Muscle layer of duodenum (tissue), 2 donors: ENCODE measurements around the gene MZF1.
"Not testable (repeated sequence)": the region's sequence is repeated elsewhere in the genome, so short reads cannot be mapped to it uniquely, and the experiment has no call there.

ENCODE experiments used
- H3K27ac ChIP-seq: one replicate; pipeline ENCODE4 v1.7.0; 2013; ENCODE audit warnings: mild to moderate bottlenecking, low read length
- H3K27me3 ChIP-seq: one replicate; pipeline ENCODE4 v1.7.0; 2013; ENCODE audit warnings: low read depth, mild to moderate bottlenecking, control low read depth, low read length
- H3K36me3 ChIP-seq, 2 donors: one replicate each; pipeline ENCODE4 v1.7.0; 2013; ENCODE audit warnings: low read length in 2 of 2, control low read depth in 1 of 2, mild to moderate bottlenecking in 1 of 2; ENCODE audit not compliant: insufficient read depth in 2 of 2, control insufficient read depth in 1 of 2
- H3K4me1 ChIP-seq, 2 donors: one replicate each; pipeline ENCODE4 v1.7.0; 2013; ENCODE audit warnings: low read length in 2 of 2, mild to moderate bottlenecking in 2 of 2, control low read depth in 1 of 2, moderate library complexity in 1 of 2; ENCODE audit not compliant: insufficient read depth in 2 of 2, control insufficient read depth in 1 of 2
- H3K4me3 ChIP-seq, 2 donors: one replicate each; pipeline ENCODE4 v1.7.0; 2013; ENCODE audit warnings: low read length in 2 of 2, low read depth in 1 of 2, mild to moderate bottlenecking in 1 of 2
- H3K9me3 ChIP-seq, 2 donors: one replicate each; pipeline ENCODE4 v1.7.0; 2013; ENCODE audit warnings: low read length in 2 of 2, control low read depth in 1 of 2, mild to moderate bottlenecking in 1 of 2; ENCODE audit not compliant: control insufficient read depth in 1 of 2
- donor health status: healthy.

MZF1 gene

DNA sequence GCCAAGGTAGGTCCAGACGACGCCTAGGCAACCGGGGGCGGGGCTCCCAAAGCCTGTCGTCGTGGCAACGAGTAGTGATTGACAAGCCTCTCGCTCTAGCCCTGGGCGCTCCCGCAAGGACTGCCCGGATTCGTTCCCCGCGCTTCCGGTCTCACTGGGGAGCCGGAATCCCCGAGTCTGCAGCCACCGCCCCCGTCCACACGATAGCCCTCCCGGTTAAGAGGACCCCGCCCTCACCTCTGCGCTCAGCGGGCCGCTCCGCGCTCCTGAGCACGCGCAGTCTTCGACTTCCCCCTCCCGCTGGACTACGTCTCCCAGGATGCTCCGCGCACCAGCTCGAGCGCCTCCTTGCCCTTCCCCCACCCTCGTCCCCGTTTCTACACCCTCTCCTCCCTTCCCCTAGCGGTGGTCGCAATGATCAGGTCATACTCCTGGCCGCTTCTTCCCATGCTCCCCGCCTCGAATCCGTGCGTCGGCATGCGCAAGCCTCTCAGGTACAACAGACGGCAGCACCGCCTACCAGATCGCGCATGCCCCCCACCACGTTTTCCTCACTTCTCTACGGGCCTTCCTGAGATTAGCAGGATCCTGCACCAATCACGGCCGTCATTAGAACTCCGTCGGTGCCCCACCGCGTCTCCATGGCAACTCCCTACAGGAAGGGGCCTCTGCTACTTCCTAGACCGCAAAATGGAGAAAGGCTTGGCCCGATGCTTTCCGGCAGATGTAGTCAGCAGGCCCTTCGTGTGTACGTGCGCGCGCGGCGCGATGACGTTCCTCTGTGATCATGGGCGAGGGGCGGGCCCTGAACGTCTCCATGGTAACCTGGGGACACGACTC, at the start of gene MZF1:
Gene MZF1, minus strand, starts transcription at position 518 of the 840 bp plus-strand sequence. CDS start 1,946 bp downstream, outside the sequence.
- peaks cover 15 to 18% of the 10 kb centered on the region in 2 donors for H3K36me3 ChIP-seq
- peaks cover 9 to 27% of the 10 kb centered on the region in 2 donors for H3K4me1 ChIP-seq
- no peaks in the 10 kb centered on the region for H3K9me3 ChIP-seq
- H3K27me3 ChIP-seq, result no peaks in the 10 kb centered on the region
- H3K4me3 ChIP-seq, result peak within 1 kb of the TSS; percentile 63 to 87
- peak within 1 kb of the TSS; percentile 96 for H3K27ac ChIP-seq

DNA sequence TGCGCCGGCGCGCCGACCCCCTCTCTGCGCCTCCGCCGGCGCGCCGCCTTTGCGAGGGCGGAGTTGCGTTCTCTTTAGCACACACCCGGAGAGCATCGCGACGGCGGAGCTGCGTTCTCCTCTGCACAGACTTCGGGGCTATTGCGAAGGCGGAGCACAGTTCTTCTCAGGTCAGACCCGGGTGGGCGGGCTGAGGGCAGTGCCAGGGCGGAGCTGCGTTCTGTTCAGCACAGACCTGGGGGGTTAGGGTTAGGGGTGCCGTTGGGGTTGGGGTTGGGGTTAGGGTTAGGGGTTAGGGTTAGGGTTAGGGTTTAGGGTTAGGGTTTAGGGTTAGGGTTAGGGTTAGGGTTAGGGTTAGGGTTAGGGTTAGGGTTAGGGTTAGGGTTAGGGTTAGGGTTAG, 34.1 kb upstream of the MZF1 start:
- H3K4me3 ChIP-seq, H3K9me3 ChIP-seq, H3K4me1 ChIP-seq, H3K27me3 ChIP-seq, H3K36me3 ChIP-seq, H3K27ac ChIP-seq: not testable (repeated sequence)

DNA sequence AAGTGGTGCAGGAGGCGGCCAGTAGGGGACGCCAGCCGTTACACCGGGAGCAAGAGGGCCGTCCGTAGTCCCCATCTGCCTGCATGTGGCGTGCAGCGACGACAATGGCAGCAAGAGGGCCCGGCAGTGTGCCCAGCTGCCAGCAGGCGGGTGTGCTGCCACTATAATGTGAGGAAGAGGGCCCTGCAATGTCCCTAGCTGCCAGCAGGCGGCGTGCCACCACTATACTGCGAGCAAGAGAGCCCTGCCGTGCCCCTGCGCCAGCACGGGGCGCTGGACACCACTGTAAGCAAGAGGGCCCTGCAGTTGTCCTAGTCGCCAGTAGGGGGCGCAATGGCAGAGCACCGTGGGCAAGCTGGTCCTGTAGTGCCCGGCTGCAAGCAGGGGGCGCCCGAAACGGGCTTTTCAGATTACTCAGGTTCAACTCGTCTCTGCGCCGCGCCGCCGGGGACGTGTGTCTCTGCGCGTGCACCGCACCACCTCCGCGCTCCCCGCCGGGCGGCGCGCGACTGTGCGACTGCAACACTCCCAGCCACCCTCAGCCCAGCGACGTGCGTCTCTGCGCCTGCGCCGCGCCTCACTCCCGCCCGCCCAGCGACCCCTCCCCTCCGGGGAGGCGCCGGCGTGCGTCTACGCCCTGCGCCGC, 33.2 kb upstream of the MZF1 start:
- H3K4me1 ChIP-seq, result not testable (repeated sequence)

DNA sequence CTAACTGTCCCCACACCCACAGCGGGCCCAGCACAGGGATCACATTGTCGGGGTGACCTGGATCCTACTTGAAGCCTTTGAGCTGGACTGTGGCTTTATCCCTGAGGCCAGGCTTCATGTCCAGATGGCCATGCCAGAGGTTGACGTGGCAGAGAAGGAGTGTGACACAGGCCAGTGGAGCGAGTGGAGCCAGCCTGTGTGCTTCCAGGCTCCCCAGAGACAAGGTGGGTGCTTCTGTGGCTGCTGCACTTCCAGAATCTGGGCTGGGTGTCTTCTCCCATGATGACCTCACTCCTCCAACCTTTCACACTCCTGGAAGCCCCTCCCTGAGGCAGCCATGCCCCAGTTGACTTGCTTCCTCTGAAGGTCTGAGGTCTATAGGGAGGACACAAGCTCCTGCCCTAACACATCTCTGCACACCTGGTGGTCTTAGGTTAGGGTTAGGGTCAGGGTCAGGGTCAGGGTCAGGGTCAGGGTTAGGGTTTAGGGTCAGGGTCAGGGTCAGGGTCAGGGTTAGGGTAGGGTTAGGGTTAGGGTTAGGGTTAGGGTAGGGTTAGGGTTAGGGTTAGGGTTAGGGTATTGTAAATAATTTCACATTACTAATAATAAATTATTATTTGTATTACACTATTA, 13.1 kb upstream of the MZF1 start:
- Histone ChIP-seq H3K36me3 (peaks cover 20 to 26% of the 10 kb centered on the region in 2 donors), H3K9me3 (no peaks in the 10 kb centered on the region), H3K27ac (no peak overlapping the region), H3K4me3 (no peak overlapping the region), H3K27me3 (no peaks in the 10 kb centered on the region), H3K4me1 (peaks cover 0 to 5% of the 10 kb centered on the region in 2 donors)

More for the DNA sequence above, 33.2 kb upstream of the MZF1 start:
- H3K27ac ChIP-seq, H3K9me3 ChIP-seq, H3K36me3 ChIP-seq, H3K4me3 ChIP-seq, H3K27me3 ChIP-seq: not testable (repeated sequence)

DNA sequence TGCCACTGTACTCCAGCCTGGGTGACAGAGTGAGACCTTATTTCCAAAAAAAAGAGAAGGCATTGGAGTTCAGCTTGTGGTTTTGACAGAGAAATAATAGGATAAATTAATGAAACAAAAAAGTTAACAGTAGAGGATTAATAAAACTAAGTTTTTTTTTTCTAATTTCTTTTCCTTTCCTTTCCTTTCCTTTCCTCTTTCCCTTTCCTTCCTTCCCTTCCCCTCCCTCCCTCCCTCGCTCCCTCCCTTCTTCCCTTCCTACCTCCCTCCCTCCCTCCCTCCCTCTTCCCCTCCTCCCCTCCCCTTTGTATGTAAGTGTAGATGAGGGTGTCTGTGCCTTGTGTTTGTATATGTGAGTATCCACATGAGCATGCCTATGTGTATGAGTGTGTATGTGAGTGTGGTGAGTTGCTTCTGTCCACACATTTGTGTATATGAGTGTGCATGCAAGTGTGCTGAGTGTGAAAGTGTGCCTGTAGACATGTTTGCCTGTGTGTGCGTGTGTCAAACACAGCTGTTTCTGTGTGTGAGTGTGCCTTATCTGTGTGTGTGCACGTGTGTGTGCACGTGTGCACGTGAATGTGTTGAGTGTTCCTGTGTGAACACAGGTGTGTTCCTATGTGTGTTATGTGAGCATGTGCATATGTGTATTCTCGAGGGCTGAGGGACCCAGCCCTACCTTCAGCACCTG, 12.5 kb upstream of the MZF1 start:
- peaks cover 20 to 26% of the 10 kb centered on the region in 2 donors for H3K36me3 ChIP-seq
- peaks cover 0 to 6% of the 10 kb centered on the region in 2 donors for H3K4me1 ChIP-seq
- H3K4me3 ChIP-seq, result no peak overlapping the region
- H3K27me3 ChIP-seq, result no peaks in the 10 kb centered on the region
- no peak overlapping the region for H3K27ac ChIP-seq
- H3K9me3 ChIP-seq, result no peaks in the 10 kb centered on the region

DNA sequence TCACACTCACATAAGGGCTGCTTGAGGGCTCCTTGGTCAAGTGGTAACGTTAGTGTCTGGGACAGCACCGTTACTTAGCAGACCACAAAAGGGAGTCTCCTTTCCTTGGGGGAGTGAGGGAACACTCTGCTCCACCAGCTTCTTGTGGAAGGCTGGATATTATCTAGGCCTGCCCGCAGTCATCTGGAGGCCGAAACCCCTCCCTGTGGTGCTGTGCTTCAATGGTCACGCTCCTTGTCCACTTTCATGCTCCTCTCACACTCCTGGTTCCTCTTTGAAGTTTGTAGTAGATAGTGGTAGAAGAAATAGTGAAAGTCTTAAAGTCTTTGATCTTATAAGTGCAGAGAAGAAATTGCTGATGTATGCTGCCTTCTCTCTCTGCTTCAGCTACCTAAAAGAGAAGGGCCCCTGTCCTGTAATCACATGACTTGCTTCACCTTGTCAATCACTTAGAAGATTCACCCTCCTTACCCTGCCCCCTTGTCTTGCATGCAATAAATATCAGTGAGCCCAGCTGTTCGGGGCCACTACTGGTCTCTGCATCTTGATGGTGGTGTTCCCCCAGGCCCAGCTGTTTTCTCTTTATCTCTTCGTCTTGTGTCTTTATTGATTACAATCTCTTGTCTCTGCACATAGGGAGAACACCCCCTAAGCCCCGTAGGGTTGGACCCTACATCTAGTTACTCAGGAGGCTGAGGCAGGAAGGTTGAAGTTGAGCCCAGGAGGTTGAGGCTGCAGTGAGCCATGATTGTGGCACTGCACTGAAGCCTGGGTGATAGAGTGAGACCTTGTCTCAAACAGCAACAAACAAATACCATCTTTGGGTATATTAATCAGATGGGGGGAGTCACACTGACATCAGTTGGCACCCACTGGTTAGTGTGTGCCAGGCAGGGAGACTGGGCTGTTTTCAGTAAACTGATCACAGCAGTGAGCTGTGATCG, 11.6 kb upstream of the MZF1 start:
- H3K27ac ChIP-seq, result no peak overlapping the region
- no peak overlapping the region for H3K4me3 ChIP-seq
- no peaks in the 10 kb centered on the region for H3K9me3 ChIP-seq
- peaks cover 0 to 6% of the 10 kb centered on the region in 2 donors for H3K4me1 ChIP-seq
- H3K36me3 ChIP-seq, result peaks cover 20 to 26% of the 10 kb centered on the region in 2 donors
- no peaks in the 10 kb centered on the region for H3K27me3 ChIP-seq

DNA sequence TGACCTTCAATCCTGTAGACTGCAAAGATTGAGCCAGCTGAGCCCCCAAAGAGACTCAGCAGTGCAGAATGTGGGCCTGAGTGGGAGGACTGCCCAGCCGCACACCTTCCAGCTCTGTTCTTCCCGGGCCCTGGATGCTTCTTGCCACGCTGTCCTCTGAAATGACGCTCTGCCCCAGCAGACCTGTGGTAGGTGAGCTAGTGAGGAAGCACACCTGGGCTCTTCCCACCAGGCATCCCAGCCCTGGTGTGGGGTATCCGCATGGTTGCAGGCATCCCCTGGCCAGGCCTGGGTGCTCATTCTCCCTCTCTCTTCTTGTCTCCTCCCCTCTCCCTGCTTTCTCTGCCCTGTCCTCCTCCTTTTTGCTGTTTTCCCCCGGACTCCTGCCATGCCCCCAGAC, 9.8 kb upstream of the MZF1 start:
- Histone ChIP-seq H3K9me3 (no peaks in the 10 kb centered on the region), H3K27ac (no peak overlapping the region), H3K36me3 (peaks cover 20 to 26% of the 10 kb centered on the region in 2 donors), H3K27me3 (no peaks in the 10 kb centered on the region), H3K4me1 (peaks cover 0 to 6% of the 10 kb centered on the region in 2 donors), H3K4me3 (no peak overlapping the region)

DNA sequence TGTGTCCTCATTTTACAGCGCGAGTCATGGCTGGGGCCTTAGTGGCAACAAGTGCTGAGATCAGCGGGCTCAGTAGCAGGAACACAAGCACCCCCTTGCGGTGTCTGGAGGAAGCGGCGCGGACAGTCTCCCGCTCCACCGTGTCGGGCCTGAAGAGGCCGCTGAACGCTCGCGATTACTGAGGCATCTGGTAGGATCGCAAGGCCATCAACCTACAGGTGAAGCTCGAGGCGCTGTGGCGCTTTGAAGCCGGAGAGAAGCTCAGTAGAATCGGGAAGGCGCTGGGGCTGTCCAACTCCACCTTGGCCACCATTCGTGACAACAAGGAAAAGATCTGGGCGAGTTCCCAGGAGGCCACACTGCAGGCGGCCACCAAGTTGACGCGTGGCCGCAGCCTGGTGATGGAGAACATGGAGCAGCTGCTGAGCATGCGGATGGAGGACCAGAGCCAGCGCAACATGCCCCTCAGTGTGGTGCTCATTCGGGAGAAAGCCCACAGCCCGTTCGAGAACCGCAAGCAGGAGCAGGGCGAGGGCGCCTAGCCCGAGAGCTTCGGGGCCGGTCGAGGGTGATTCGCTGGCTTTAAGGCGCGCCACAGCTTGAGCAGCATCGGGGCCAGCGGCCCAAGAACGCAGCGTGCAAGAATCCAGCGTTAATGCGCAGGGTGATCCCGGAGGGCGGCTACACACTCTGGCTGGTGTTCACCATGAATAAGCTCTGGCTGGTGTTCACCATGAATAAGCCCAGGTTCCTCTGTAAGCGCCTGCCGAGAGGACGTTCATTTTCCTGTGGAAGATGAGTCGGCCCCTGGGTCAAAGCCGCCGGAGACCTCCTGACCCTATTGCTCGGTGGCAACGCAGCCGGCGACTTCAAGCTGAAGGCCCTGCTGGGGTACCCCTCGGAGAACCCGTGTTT, 8.3 kb upstream of the MZF1 start:
- Histone ChIP-seq H3K27ac (peak overlapping the region; percentile 61), H3K4me3 (no peak overlapping the region), H3K4me1 (peaks cover 0 to 13% of the 10 kb centered on the region in 2 donors), H3K36me3 (peaks cover 20 to 26% of the 10 kb centered on the region in 2 donors), H3K9me3 (no peaks in the 10 kb centered on the region), H3K27me3 (no peaks in the 10 kb centered on the region)

DNA sequence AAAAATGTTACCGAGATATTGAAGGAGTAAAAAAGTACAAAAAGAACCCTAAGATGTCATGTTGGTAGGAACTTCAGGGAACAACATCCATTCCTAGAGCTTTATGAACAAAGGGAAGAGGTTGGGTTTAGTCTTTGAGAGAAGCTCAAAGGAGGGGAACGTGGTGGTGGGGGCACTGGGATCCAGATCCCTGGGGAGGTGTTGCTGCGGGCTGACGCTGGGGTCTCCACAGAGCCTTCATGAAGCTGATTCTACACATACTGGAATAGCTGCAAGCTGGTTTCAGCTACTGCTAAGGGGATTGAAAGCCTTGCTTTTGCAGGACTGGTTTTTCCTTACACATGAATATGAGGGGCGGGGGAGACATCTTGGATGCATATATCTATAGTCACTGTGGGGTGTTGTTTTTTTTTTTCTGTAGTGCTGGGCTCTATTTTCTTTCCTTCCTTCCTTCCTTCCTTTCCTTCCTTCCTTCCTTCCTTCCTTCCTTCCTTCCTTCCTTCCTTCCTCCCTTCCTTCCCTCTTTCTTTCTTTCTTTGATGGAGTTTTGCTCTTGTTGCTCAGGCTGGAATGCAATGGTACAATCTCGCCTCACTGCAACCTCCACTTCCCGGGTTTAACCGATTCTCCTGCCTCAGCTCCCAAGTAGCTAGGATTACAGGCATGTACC, 6.5 kb upstream of the MZF1 start:
- no peak overlapping the region for H3K27ac ChIP-seq
- no peak overlapping the region for H3K4me3 ChIP-seq
- no peaks in the 10 kb centered on the region for H3K9me3 ChIP-seq
- no peaks in the 10 kb centered on the region for H3K27me3 ChIP-seq
- peaks cover 20 to 23% of the 10 kb centered on the region in 2 donors for H3K36me3 ChIP-seq
- peaks cover 0 to 14% of the 10 kb centered on the region in 2 donors for H3K4me1 ChIP-seq
